NCI-H2171 (cell line): Measurements from ENCODE around the gene SOX8.
"Not testable (repeated sequence)": the region's sequence is repeated elsewhere in the genome, so short reads cannot be mapped to it uniquely, and the experiment has no call there.

Experiments
- DNase-seq: peaks from one replicate; lab custom pipeline; 2025; lab: John Stamatoyannopoulos, UW

SOX8 gene

DNA sequence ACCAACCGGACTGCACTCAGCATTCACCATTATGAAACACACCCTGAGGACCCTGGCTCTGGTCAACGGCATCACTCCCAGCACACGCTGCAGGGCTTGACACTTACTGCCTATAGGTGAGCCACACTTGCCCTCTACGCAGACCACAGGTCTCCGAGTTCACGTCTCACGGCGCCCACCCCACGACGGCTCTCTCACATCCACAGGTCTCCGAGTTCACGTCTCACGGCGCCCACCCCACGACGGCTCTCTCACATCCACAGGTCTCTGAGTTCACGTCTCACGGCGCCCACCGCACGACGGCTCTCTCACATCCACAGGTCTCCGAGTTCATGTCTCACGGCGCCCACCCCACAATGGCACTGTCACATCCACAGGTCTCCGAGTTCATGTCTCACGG, 25.8 kb upstream of the SOX8 start:
- not testable (repeated sequence) for DNase-seq

DNA sequence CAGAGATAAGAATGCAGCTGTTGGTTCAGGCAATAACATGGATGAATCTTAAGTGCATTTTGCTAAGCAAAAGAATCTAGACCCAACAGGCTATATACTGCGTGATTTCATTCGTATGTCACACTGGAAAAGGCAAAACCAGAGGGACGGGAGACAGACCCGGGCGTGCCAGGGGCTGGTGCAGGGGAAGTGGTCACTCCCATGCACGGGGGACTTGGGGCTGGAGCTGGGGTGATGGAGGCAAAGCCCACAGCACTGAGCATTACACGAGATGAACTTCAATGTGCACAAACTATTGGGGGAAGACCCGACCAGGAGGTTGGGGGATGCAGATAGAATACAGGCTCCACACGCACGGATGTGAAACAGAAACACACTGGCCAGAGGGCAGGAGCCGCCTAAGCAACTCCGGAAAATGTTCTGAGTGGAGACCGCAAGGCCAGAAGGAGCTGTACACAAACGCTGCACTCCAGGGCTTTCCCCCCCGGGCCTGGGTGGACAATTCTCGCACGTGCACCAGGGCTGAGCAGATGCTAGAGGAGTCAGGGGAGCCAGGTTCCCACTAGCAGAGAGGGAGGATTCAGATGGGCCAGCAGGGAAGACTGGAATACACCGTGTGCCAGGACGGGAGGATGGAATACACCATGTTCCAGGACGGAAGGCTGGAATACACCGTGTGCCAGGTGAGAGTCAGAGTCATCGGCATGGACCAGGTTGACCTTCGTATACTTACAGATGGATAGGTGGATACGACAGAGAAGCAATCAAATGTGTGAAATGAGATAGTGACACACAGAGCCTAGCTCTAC, 22.1 kb upstream of the SOX8 start:
- DNase-seq = no peak

DNA sequence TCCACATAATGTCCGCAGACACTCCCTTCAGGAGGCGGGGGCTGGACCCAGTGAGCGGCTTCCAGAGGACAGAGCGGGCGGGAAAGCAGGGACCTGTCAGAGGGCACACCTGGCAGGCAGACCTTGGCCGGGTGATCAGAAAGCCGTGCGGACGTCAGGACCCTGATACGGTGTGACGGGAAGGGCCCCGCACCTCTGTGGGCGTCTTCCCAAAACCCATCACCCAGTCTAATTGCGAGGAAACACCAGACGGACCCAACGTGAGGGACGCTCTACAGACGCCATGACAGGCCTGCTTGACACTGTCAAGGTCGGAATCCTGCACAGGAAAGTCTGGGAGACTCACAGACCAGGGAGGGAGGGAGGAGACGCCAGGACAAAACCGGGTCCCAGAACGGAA, 19.2 kb upstream of the SOX8 start:
- no peak for DNase-seq

DNA sequence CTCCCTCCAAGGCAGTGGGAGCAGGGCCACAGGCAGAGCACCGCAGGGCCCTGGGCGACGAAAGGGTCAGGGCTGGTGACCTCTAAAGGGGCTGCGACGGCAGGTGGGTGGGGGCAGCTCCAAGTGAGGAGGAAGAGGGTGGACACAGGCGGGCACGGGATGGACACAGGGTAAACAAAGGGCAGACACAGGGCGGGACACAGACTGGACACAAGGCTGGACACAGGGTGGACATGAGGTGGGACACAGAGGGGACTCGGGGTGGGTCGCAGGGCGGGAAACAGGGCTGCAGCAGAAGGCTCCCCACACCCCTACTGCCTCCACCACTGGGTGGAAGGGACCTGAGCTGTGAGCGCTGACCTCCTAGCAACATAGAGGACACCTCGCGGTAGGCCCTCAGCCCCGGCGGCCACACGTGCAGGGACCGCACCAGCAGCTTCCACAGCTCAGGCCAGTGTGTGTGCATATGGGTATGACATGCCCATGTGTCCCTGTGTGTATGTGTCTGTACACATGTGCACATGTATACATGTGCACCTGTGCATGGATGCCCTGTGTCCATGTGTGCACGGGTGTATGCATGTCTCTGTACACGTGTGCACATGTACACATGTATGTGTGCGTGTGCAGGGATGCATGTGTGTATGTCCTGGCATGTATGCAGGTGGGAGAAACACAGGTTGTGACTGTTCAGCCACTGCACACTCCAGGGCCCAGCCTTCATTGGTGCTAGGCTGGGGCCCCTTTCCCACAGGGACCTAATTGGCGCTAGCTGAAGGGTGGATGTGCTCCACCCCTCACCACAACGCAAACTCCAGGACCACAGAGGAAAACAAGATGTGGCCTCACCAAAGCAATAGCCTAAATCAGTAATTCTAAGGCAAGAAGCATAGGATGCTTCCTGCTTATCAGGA, 18.4 kb upstream of the SOX8 start:
- no peak for DNase-seq

DNA sequence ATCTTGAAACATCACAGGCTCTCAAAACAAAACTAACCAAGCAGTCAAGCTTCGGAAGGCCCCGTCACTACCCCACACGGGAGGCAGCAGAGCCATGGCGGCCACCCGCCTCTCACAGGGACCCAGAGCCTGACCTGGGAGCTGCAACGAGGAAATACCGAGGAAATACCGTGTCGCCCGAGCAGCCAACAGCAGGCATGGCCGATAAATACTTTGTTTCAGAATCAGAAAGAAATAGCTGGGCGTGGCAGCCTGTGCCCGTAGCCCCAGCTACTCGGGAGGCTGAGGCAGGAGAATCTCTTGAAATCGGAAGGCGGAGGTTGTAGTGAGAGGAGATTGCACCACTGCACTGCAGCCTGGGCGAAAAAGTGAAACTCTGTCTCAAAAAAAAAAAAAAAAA, 17.7 kb upstream of the SOX8 start:
- no peak for DNase-seq

DNA sequence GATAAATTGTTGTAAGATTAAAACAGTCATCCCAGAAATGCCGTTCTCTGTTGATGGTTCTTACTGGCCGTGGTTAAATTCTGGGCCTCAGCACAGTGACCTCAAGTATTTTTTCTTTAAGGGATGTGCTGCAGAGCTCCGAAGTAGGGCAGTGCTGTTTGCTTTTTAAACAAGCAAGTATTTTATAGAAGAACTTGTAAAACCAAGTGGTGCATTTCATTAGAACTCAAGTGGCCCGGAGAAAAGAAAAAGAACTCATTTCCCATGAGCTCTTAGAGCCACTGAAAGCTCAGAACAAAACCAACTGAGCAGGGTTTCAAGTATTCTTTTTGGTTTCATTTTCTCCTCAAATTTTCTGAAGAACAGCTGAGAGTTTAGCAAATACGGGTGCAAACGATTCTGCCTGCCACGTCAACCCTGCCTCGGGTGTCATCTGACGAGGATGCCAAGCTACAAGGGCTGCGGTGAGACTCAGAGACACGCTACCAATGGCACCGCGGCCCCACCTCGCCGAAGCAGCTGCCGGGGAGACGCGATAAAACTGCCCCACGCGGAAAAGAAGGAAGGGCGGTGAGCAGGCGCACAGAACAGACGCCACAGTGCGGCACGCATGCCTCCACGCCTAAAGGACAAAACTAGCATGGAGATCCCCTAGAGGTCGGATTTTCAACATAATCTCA, 17.1 kb upstream of the SOX8 start:
- no peak for DNase-seq

- no peak for DNase-seq
Observed at GRCh38 chr16:965036-965395, 16.6 kb upstream of the SOX8 start.

- no peak for DNase-seq
Observed at GRCh38 chr16:965487-965886, 16.1 kb upstream of the SOX8 start.

DNA sequence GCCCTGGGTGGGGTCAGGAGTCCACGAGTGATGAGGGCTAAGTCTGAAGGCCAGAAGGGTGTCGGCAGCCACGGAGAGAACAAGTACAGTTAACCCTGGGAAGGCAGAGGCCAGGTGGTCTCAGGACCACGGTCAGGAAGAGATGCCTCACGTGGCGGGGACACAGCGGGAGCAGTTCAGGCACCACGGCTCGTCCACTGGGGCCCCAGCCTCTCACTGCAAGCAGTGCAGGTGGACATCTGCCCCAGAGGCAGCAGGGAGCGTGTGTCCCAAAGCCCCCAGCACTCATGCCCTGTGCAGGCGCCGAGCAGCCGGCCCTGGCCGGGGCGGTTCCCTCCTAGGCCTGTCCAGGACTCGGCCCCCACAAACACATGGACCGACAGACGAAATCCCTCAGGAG, 15.5 kb upstream of the SOX8 start:
- DNase-seq = no peak

DNA sequence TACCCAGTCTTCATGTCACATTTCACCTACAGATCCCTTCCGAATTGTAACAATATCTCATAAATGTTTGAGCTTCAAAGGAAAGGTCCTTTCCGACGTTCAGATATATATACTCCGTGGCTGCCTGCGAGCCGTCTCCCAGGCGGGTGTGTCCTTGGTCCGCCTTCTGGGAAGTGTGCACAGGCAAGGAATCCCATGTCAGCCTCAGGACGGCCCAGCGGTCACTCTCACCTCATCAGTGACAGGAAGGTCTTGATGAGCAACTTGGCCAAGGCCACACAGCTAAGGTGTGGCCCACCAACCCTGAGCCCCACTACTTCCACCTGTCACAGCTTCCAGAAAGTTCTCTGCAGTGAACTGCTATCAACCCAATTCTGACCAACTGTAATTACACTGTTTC, 15.1 kb upstream of the SOX8 start:
- DNase-seq = no peak

- DNase-seq = no peak
Observed at GRCh38 chr16:967077-967541, 14.5 kb upstream of the SOX8 start.

DNA sequence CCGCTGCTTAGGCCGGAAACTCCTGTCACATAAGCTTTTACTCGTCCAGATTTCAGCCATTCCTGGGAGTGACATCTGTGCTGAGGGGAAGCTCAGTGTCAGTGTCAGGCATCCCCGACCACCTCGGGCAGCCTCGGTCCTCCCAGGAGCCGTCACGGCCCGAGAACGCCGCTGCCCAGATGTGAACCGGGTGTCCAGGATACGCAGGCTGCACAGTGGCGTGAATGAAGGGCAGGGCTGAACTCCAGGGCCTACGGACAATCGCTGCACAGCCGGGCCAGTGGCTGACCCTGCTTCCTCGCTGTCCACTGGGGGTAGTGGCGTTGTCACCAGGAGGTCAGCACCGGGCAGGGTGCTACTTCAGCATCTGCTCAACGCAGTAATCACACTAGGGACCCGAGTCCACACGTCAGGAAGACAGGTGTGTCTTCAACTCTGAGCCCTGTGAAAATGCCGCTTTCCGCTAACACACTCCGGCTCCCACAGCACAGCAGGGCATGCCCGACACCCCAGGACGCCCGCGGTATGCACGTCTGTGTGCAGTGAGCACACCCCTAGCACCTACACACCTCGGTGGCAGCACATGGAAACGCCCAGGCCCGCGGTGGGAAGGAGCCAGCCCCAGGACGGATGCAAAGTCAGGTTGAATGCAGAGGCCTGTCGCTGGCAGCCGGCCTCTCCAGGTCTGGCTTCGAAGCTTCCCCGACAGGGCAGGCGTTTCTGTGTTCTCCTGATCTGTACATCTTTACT, 13.8 kb upstream of the SOX8 start:
- no peak for DNase-seq

GRCh38 chr16:968620-969019, 12.9 kb upstream of the SOX8 start:
- no peak for DNase-seq

DNA sequence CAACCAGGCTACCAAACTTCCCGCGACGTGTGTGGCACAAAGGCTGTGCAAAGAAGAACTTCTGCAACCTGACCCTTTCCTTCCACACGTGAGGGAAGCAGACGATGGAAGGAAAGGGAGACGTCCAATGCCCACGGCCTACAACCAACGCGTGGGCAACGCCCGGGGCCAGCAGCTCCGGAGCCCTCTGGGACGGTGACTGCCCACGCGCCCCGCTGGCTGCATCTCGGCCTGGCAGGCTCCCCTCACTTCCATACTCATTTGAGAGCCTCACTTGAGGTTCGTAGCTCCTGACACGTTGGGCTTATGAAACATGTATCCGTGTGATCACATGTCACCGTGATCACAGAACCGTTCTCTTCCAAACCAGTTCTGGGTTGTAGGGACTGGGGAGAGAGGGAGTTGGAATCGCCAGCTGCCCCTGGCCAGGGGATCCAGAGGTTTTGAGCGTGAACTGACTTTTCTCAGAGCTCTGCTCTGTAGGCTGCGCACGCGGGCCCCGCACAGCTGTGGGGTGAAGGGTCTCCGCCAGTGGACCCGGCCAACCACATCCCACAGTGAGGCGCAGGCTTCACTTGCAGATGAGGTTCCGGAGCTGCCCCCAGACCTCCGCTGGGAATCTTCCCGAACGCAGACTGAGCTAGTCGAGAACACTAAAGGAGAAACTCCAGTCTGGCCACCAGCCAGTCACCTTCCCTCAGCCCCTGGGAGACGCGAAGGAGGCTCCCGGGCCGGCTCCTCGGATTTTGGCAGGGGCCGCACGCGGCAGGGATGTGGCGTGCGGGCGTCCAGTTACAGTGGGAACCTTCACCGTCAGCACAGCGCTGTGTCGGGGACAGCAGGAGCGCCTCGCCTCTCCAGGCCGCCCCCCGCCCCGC, 11.8 kb upstream of the SOX8 start:
- DNase-seq = no peak

GRCh38 chr16:970386-970765, 11.2 kb upstream of the SOX8 start:
- no peak for DNase-seq

- DNase-seq = peak; percentile 81
Observed at GRCh38 chr16:970766-971581, 10.6 kb upstream of the SOX8 start, which contains the start of gene LMF1. Gene LMF1 (minus strand): TSS chr16:970984. CDS start chr16:970980, 4 bp downstream.

DNA sequence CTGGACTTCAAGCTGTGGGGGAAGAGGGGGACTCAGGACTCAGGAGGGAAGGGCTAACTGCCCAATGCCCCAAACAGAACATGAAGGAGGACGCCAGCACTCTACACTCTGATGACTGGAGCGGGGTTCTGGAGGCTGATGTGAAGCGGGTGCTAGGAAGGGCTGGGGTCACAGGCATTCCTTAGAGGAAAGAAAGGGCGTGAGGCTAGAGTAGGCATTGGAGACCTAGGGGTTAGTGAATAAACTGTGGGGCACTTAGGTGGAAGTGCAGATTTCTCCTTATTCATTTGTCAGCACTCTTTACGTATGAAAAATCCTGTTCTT, 10.0 kb upstream of the SOX8 start:
- DNase-seq = no peak

DNA sequence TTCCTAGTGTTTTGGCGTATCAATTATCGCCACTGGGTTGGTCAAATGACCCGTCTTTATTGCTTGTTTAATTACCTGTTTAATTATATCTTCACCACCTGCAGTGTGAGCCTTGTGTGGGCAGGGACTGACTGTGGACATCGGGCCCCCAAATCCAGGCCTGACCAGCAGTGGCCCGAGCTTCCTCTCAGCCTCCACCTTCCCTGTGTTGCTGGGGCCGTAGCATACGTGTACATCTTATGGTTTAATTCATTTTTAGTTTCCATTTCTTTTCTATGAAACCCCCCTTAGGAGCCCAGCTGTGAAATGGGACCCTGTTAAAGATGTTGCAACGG, 9.6 kb upstream of the SOX8 start:
- DNase-seq = no peak

GRCh38 chr16:972316-973002, 9.1 kb upstream of the SOX8 start:
- no peak for DNase-seq

DNA sequence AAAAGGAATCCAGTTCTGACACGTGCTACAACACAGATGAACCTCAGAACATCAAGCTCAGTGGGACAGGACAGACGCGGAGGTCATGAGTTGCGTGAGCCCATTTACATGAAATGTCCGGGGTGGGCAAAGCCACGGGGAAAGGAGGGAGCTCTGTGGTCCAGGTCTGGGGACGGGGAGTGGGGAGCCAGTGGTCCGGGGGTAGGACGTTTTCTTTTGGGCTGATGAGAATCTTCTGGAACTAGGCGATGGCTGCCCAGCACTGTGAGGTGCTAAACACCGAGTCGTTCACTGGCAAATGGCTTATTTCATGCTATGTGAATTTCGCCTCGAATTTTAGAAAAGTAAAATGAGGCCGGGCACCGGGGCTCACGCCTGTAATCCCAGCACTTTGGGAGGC, 8.2 kb upstream of the SOX8 start:
- no peak for DNase-seq
